NCI-H510A treated with DMSO at 0.1 percent for 48 hours (cell line): ENCODE measurements around the gene ANK3.
A peak's percentile ranks its signal among the peaks of the same experiment; 100 is the strongest.

ENCODE experiments used
- DNase-seq: peaks from one replicate; lab custom pipeline; 2025; lab: John Stamatoyannopoulos, UW

ANK3 gene

GRCh38 chr10:60175441-60175971 lies 214.2 kb downstream of the ANK3 start:
- no peak for DNase-seq

GRCh38 chr10:60172363-60172990 lies 217.2 kb downstream of the ANK3 start:
- DNase-seq, result peak; percentile 92

GRCh38 chr10:60171436-60172013 lies 218.2 kb downstream of the ANK3 start:
- DNase-seq, result peak; percentile 5

DNA sequence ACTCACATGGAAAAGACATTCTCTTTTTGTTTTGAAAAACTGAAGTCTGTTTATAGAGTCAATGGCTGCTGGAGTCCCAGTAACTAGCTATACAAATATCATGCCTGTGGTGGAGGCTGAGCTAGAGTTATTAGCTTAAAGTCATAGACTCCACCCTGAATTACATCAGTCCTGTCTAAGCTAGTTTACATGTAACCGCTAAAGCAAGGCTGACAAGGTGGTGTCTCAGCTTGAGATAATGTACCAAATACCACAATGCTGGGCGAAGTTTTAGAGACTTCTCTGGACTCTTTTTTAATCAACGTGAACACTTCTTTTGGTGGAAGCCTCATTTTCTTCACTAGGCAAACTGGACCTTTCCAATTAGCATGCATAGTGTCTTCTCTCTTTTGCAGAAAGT lies 219.4 kb downstream of the ANK3 start:
- no peak for DNase-seq

DNA sequence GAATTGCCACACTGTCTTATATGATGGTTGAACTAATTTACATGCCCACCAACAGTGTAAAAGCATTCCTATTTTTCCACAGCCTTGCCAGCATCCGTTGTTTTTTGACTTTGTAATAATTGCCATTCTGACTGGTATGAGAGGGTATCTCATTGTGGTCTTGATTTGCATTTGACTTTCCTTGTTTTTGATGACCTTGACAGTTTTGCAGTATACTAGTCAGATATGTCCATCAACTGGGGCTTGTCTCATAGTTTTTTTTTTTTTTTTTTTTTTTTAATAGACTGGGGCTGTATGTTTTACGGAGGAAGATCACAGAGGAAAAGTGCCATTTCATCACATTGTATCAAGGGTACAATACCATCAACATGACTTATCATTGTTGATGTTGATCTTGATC lies 220.6 kb downstream of the ANK3 start:
- DNase-seq, result no peak

DNA sequence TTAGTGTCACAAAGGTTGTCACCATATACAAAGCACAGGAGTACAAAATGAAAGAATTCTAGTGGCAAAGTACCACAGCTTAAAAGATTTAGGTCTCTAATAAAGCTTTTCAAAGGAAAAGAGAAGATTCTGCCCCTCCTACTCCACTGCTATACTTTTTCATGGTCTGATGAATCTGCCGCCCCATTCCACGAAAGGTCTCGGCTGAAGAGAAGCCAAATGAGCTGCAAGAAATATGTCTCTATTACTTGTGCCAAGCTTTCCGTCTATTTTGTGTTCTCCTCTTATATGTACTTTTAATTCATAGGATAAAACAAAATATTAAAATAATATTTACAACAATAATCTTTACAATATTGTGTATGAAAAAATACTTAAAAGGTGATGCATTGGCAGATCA lies 222.6 kb downstream of the ANK3 start:
- DNase-seq, result no peak

- DNase-seq, result no peak
These were observed 225.9 kb downstream of the ANK3 start for GRCh38 chr10:60163786-60164185.

DNA sequence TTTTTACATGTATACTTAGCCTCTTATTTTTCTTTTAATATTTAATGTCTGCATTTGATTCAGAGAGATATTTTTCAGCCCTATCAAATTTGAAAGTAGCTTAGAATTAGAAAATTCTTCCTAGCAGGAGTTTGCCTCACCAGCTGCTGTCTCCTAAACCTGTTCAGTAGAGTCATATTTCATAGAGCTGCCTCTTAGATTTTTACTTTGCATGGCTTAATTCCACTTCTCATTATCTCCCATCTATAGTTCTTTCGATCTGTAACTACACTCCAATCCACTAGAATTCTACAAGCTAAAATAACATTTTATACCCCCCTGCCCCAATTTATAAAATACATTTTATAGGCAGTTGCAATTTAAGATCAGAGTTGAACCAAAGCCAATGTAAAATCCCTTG lies 227.0 kb downstream of the ANK3 start:
- peak; percentile 8 for DNase-seq

DNA sequence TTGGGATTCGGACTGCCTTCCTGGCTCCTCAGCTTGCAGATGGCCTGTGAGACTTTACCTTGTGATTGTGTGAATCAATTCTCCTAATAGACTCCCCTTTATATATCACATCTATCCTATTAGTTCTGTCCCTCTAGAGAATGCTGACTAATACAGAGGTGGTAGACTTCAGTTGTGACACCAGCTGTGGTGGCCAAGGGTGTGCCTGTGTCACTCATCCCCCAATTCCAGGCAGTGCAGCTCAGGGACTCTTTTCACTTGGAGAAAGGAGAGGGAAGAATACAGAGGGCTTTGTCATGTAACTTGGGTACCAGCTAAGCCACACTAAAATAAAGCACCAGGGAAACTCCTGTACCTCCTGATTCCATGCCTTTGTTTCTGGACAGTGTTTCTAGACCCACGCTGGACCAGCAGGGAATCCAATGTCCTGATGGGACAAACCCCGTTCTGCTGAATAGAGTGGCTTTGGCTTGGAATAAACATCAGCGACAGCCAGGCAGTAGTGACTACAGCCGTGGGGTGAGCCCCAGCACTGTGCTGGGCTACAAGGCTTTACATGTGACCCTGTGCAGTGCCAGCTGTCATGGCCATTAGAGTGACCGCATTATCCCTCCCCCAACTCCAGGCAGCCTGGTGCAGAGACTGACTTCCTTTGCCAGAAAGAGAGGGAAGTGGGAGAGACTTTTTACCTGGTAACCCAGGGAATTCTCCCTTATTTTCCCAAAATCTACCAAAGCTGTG lies 233.6 kb downstream of the ANK3 start:
- no peak for DNase-seq

DNA sequence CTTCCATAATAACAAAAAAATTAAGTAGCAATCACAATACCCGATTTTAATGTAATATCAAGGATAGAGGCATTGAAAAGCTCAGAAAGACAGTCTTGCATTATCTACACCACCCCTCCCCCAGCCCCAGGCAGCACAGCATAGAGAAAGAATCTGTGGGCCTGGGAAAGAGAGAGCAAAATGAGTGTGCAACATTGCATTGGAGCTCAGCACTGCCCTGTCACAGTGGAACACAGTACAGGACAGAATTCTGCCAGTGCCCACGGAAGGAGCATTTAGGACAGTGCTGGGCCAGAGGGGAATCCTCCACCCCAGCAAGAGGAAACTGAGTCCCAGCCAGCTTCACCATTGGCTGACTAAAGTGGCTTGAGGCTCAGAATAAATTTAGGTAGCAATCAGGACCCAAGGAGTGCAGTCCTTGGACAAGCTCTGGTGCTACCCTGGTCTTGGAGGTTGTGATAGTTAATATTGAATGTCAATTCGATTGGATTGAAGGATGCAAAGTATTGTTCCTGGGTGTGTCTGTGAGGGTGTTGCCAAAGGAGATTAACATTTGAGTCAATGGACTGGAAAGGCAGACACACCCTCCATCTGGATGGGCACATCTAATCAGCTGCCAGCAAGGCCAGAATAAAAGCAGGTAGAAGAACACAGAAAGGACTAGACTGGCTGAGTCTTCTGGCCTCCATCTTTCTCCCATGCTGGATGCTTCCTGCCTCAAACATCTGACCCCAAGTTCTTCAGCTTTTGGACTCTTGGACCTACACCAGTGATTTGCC lies 234.4 kb downstream of the ANK3 start:
- no peak for DNase-seq

- DNase-seq, result no peak
These were observed 240.7 kb downstream of the ANK3 start for GRCh38 chr10:60149003-60149402.

GRCh38 chr10:60148266-60148840 lies 241.3 kb downstream of the ANK3 start:
- DNase-seq, result no peak

DNA sequence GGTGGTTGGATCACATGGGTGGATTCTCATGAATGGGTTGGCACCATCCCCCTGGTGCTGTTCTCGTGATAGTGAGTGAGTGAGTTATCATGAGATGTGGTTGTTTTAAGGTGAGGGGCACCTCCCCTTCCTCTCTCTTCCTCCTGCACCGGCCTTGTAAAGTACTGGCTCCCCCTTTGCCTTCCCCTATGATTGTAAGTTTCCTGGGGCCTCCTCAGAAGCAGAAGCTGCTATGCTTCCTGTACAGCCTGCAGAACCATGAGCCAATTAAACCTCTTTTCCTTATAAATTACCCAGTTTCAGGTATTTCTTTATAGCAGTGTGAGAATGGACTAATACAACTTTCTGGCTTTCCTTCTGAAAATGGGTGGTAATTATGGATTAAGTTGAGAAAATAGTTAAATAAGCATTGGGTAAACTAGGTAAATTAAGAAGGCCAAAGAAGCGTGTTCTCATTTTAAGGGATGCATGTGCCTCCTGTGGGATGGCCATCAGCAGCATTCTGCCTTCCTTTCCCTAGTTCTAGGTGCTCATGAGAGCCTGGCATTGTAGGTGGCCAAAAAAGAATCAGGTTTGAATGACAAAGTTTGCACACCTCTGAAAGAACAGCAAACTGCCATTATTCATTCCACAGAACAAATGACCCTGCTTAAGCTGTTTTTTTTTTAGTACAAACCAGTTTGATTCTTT lies 242.0 kb downstream of the ANK3 start:
- no peak for DNase-seq

DNA sequence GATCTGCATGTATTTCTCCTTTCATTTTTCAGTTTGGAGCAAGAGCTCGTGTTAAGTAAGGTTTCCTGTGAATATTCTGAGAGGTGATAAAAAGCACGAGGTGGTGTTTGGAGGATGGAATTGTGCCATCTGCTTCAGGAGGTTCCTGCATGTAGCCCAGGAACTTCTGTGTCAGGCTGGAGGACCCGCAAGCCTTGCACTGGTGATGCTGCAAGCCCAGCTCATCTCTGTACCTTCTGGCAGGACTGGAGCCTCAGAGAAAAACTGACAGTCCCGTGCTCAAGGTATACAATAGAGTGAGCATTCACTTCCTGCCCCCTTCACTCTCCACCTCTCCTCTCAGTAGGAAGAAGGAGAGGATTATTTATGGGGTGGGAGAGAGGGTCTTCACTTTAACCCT lies 242.7 kb downstream of the ANK3 start:
- DNase-seq, result no peak

DNA sequence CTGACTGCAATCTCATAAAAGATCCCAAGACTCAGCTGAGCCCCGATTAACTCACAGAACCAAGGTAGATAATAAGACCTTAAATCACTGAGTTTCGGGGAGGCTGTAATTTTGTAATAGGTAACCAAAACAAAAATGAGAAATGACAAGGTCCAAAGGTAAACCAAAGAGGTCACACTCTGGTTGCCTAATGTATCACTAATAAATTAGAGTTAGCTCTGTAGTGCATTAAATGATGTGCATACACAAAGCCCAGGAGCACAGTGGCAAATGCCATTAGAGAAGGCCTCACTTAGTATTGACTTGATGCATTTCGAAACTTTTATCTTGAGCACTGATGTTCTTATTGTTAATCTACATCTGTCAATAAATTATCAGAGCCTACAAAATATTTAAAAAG lies 245.6 kb downstream of the ANK3 start:
- DNase-seq, result no peak

GRCh38 chr10:60142736-60143135 lies 246.9 kb downstream of the ANK3 start:
- no peak for DNase-seq

DNA sequence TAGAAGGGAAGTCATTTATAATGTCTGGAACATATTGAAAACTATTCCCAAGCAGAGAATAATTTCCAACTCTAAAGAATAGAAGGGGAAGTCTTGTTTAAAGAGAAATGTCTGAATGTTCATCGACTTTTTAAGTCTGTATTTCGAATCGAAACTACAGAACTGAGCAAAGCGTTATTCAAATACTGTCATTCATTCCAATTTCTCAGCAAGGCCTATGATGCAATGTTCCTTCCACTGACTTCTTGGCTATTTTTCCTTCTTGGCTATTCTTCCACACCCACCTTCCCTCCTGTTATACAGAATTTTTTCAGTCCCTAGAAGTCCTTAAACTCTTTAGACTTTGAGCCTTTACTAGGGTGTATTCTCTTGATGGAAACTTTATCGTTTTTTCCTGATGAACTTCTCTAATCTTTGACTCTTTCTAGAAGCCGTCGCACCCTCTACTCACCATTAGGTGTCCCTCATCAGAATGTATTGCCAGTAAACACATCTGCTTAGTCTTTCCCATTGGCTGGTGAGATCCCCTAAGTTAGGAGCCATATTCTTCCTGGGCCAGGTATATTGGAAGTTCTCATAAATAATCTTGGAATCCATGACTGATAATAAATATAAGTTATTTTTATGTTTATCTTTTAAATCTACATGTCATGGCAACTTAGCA lies 247.6 kb downstream of the ANK3 start:
- DNase-seq, result no peak

- peak; percentile 80 for DNase-seq
These were observed 248.7 kb downstream of the ANK3 start for GRCh38 chr10:60140651-60141632.

- DNase-seq, result no peak
These were observed 249.7 kb downstream of the ANK3 start for GRCh38 chr10:60139798-60140566.
